HG03060 (cell line): Measurements from ENCODE around the gene AGO3.
"Not testable (repeated sequence)": the region's sequence is repeated elsewhere in the genome, so short reads cannot be mapped to it uniquely, and the experiment has no call there.

ENCODE experiments used
- ATAC-seq: cut with Tn5 transposase; IDR thresholded peaks from one replicate; pipeline ENCODE4 v1.9.1; 2021; ENCODE audit warnings: low read depth, moderate number of reproducible peaks; ENCODE audit not compliant: unreplicated experiment

The AGO3 gene

GRCh38 chr1:35930593-35931445, at the start of gene AGO3:
Gene AGO3 (plus strand): TSS chr1:35931105. CDS start chr1:35931427, 322 bp downstream.
- peak; percentile 51 for ATAC-seq

DNA sequence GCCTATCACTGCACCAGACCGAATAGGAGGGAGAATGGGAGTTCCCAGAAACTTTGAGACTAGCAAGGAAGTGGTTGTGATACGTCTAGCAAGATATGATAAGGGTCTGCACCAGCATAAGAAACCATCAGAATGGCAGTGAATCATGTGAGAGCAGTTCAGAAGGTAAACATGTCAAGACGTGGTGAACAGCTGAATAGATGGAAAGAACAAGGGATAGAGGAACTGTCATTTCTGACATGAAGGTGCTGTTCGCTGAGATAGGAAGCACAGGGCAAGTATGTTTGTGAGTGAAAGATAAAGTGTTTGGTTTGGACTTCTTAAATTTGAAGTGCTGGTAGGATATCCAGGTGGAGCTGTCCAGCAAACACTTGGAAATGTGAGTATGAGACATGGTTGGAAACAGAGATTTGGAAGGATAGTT, 49.0 kb upstream of the AGO3 start:
- ATAC-seq, result no peak

- ATAC-seq, result no peak
Measured at GRCh38 chr1:35882586-35882944, 48.3 kb upstream of the AGO3 start.

DNA sequence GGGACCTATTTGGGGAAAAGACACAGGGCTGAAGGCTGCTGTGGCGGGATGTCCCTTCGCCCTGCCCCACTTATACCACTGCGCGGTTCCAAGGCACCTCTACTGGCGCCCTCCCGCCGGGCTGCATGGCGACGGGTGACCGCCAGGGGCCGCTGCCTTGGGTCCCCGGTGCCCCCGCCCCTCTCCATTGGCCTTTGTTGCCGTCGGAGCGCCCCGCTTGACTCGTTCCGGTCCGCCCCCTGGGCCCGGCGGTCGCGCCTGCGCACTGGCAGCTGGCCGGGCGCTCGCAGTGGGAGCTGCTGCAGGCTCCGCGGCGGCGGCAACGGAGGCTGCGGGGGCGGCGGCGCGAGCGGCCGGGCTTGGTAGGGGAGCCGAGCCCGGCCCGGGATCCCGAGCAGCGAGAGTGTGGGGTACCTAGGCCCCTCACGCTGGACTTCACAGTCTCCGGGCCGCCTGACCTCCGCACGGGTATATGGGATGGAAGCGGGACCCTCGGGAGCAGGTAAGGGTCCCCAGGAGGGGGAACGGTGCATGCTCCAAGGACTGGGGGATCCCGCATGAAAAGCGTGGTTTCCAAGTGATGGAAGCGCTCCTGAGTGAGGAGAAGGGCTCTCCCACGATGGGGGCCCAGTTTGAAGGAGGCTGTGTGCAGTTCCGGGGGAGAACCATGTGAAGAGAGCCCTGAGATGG, 47.8 kb upstream of the AGO3 start, which contains the start of gene AGO1:
AGO1 (plus strand) TSS at position 265 of the 690 bp plus-strand sequence; CDS start at position 478, 213 bp downstream.
- ATAC-seq, result peak; percentile 66

GRCh38 chr1:35883635-35884101, 47.2 kb upstream of the AGO3 start:
- ATAC-seq, result no peak

- no peak for ATAC-seq
Measured at GRCh38 chr1:35884934-35885333, 46.0 kb upstream of the AGO3 start.

DNA sequence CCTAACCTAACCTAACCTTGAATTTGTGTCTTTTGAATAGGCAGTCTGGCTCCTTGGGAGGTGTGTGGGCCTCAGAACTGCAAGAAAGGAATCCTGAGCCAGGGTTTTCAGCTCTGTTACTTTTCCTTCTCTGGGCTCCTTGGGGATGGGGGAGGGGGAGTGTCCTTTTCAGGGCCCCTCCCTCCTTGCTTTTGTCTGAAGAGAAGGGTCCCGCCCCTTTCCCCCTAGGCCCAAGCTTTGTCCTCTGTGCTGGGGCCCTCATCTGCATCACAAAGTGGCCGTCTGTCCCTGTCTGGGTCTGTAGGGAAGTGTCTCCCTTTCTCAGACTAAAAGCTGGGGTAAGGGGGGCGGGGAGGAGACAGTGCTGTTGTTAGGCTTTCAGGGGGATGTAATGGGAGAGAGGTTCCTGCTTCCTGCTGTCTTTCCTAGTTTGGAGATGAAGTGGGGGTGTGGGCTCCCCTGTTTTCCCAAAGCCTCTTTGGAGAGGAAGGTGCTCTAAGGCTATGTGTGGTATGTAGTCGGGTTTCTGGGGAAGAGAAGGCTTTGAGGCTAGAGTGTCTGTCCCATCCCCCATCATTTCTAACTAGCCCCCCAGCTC, 44.8 kb upstream of the AGO3 start:
- ATAC-seq, result no peak

- no peak for ATAC-seq
Measured at GRCh38 chr1:35886577-35887431, 44.1 kb upstream of the AGO3 start.

- ATAC-seq, result no peak
Measured at GRCh38 chr1:35887508-35887907, 43.4 kb upstream of the AGO3 start.

- no peak for ATAC-seq
Measured at GRCh38 chr1:35888255-35888654, 42.6 kb upstream of the AGO3 start.

DNA sequence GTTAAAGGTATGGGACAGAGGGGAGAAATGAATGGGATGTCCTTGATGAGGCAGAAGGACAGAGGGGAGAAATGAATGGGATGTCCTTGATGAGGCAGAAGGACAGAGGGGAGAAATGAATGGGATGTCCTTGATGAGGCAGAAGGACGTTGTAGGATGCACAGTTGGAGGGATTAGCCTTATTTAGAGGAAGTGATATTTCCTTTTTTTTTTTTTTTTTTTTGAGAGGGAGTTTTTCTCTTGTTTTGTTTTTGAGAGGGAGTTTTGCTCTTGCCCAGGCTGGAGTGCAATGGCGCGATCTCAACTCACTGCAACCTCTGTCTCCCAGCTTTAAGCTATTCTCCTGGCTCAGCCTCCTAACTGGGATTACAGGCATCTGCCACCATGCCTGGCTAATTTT, 41.9 kb upstream of the AGO3 start:
- ATAC-seq, result not testable (repeated sequence)

DNA sequence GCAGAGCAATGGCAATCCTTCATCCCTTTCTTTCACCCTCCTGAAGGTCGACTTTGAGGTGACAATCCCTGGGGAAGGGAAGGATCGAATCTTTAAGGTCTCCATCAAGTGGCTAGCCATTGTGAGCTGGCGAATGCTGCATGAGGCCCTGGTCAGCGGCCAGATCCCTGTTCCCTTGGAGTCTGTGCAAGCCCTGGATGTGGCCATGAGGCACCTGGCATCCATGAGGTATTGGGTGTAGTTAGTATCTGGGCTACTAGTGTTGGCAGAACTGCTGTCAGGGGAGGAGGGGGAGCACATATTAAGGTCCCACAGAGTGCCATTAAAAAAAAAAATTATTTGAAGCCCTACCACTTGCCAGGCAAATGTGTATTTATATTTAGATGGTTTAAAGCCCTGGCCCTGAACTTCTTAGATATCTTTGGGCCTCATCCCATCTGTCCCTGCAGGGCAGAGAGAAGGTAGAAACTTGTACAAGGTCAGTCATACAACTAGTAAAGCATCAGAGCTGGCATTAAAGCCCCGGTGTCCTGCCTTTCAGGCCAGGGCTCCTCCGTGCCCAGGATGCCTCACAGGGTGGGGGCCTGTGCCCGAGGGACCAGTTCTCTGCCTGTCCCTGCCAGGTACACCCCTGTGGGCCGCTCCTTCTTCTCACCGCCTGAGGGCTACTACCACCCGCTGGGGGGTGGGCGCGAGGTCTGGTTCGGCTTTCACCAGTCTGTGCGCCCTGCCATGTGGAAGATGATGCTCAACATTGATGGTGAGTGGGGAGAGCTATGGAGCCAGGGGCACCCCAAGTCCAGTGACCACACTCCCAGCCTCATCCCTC, 37.6 kb upstream of the AGO3 start:
- ATAC-seq, result no peak

GRCh38 chr1:35894183-35894582, 36.7 kb upstream of the AGO3 start:
- ATAC-seq, result peak; percentile 78

GRCh38 chr1:35894656-35895055, 36.2 kb upstream of the AGO3 start:
- ATAC-seq, result no peak

- ATAC-seq, result no peak
Measured at GRCh38 chr1:35899941-35900340, 31.0 kb upstream of the AGO3 start.

DNA sequence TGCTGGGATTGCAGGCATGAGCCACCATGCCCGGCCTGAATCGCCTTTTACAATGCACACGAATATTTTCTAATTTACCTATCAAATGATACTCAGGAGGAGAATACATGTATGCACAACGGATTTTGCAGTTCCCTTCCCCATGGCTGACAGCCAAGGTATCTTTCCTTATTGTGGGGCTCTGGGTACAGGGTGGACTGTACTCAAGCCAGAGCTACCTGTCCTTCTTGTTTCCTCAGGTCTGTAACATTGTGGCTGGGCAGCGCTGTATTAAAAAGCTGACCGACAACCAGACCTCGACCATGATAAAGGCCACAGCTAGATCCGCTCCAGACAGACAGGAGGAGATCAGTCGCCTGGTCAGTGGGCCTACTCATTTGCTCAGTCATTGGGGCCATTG, 29.7 kb upstream of the AGO3 start:
- ATAC-seq, result no peak

DNA sequence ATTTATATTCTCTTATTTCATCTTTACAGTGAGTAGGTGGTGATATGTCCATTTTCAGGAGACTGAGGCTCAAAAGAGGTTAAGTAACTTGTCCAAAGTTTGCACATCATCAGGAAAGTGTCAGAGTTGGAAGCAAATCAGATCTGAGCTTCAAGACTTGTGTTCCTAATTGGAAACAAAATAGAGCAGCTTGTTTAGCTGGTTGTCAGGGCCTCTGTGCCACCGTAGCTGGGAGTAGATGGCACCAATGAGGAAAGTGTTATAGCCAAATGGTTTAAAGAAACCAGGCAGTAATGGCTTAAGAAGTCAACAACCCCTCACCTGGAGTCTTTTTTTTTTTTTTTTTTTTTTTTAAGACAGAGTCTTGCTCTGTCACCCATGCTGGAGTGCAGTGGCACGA, 28.2 kb upstream of the AGO3 start:
- ATAC-seq, result no peak

DNA sequence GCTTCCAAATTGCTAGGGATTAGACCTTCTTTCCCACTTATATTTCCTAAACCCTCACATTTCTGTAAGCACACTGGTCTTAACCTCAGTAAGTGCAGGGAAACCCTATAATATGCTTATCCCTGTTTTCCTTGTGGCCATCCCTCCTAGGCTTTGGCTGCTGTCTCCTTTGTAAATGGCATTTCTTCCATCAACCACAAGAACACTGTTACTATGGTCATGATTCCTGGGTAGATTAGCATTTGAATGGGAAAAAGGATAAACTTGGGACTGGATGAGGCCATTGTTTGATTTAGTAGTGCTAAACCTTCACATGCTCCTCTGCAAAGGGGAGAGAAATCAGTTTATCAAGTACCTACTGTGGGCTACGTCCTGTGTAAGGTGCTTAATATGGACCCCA, 16.2 kb upstream of the AGO3 start:
- no peak for ATAC-seq

DNA sequence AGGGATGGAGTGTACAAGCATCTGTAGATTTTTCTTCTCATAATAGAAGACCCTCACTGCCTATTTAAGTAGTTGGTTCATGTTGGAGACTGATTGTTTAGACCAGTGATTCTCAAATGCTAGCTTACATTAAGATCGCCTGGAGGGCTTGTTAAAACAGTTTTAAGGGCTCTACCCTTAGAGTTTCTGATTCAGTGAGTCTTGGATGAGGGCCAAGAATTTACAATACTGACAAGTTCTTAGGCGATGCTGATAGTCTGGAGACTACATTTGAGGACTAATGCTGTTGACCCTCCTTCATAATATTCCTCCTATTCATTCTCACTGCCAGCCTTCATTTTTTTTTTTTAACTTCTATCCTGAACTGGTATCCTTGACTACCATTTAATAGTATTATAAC, 15.2 kb upstream of the AGO3 start:
- no peak for ATAC-seq
